H1 (cell line): Measurements from ENCODE around the gene PGAP3. TPM values are rescaled to one million over a fixed set of nuclear protein-coding genes. Genes with fewer than 3 reads are reported as not detected.

ENCODE experiments used
- ATF3 ChIP-seq: IDR thresholded peaks from 2 replicates; pipeline ENCODE4 v1.6.1; 2011; ENCODE audit warnings: low read depth, mild to moderate bottlenecking, low read length; ENCODE audit not compliant: insufficient read depth
- CHD7 ChIP-seq: fragments of 300-600 bp; sonication (generic); IDR thresholded peaks from 2 replicates; pipeline ENCODE4 v1.7.1; 2012; ENCODE audit warnings: low read length, moderate library complexity, mild to moderate bottlenecking, inconsistent platforms; ENCODE audit not compliant: insufficient replicate concordance
- KDM1A ChIP-seq: fragments of 200-600, 300-600 bp; sonication (generic); IDR thresholded peaks from 2 replicates; pipeline ENCODE4 v1.7.1; 2016; ENCODE audit warnings: mild to moderate bottlenecking, low read length, borderline replicate concordance
- POLR2AphosphoS5 ChIP-seq: IDR thresholded peaks from 2 replicates; pipeline ENCODE4 v1.6.1; 2011; ENCODE audit warnings: low read depth, low read length
- YY1 ChIP-seq: IDR thresholded peaks from 2 replicates; pipeline ENCODE4 v1.6.1; 2011; ENCODE audit warnings: low read depth, mild to moderate bottlenecking, low read length
- polyA plus RNA-seq, 7 experiments: library from polyadenylated mRNA; depleted of rRNA in 3 of 7; stranded (reverse) in 5 of 7; unstranded in 2 of 7; fragments of >200 nt in 5 of 7; fragments of 200-250 nt in 2 of 7; gene quantifications; 1 replicate in 5 of 7; 2 replicates in 1 of 7; 4 replicates in 1 of 7; pipeline versions ENCODE4 v1.2.1 to v1.2.3, GENCODE V29; 2011 to 2013; ENCODE audit warnings: missing spikeins in 2 of 7, mixed read lengths in 2 of 7
- total RNA-seq: library from RNA; stranded (reverse); fragmentation: NEBNext Ultra II Directional; extraction: Animal tissue kit (Norgen Biotek cat#: 25700); gene quantifications from 2 replicates; pipeline ENCODE4 v1.2.1, GENCODE V29; 2021

The PGAP3 gene
- total and polyA plus RNA-seq, 2 of the 8 experiments (the other 6 are each of a cell fraction or from before 2014, with no cell fraction given), result 21.0 to 30.7 TPM

GRCh38 chr17:39729280-39729851 is 41.5 kb upstream of the PGAP3 start (continued):
- TF ChIP-seq ATF3 (no peak), YY1 (no peak), CHD7 (no peak), KDM1A (no peak), POLR2AphosphoS5 (peak; percentile 57; the same call in 1 of the 2 replicates)
